OCI-LY7 (cell line): ENCODE results near the gene SPRY4.

ENCODE experiments used
- EZH2phosphoT487 ChIP-seq: fragments of 200-600 bp; sonication (generic); IDR thresholded peaks from 2 replicates; pipeline ENCODE4 v1.6.1; 2018; ENCODE audit warnings: low read depth, borderline replicate concordance, mild to moderate bottlenecking, mixed run types, antibody characterized with exemption, low read length, moderate library complexity, mixed read lengths
- TF ChIP-seq, protein P1 (sequence below): fragments of 200-600 bp; sonication (generic); conservative IDR thresholded peaks from 2 replicates; pipeline ENCODE4 v1.5.1; 2014; ENCODE audit warnings: mild to moderate bottlenecking, antibody characterized with exemption, low read length, moderate library complexity, mixed read lengths

DNA sequence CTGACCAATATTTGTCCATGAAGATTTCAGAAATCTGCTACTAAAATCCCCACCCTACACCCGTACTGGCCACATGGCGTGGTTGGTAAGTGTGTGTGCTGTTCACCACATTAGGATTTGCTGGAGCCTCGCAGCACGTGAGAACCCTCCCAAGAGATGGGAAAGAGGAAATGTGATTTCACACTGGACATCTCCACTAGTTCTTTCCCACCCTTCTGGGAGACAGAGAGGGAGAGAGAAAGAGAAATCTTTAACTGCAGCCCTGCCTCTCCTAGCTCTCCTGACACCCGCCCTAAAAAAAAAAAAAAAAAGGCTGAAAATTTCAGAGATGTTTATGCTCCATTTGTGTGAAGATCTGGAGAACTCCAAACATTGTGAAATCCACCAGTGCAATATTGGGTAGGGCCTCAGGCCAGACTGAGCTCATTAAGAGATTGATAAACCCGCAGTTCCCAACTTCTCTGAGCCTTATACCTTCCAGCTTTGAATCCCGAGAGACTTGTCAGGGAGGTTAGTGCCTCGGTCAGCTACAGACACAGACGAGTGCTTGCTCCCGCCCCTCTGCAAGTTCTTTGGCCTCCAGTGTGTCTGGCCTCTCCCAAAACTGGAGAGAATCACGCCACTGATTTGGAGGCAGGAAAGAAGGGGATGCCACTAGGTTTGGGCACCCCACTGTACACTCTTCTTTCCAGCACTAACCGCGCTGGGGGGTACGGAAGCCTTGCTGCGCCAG, 1.9 kb downstream of the SPRY4 start:
- TF ChIP-seq, protein P1, sequence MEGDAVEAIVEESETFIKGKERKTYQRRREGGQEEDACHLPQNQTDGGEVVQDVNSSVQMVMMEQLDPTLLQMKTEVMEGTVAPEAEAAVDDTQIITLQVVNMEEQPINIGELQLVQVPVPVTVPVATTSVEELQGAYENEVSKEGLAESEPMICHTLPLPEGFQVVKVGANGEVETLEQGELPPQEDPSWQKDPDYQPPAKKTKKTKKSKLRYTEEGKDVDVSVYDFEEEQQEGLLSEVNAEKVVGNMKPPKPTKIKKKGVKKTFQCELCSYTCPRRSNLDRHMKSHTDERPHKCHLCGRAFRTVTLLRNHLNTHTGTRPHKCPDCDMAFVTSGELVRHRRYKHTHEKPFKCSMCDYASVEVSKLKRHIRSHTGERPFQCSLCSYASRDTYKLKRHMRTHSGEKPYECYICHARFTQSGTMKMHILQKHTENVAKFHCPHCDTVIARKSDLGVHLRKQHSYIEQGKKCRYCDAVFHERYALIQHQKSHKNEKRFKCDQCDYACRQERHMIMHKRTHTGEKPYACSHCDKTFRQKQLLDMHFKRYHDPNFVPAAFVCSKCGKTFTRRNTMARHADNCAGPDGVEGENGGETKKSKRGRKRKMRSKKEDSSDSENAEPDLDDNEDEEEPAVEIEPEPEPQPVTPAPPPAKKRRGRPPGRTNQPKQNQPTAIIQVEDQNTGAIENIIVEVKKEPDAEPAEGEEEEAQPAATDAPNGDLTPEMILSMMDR, result no peak
- no peak for TF ChIP-seq EZH2phosphoT487
